Nephron (organoid): ENCODE data around the gene PAGE2.

ENCODE experiments used
- H3K27ac Mint-ChIP-seq, 3 experiments: 2 replicates each; pipeline ENCODE4 v1.8.0; 2020; ENCODE audit warnings: mixed read lengths in 3 of 3, mild to moderate bottlenecking in 2 of 3, moderate library complexity in 1 of 3
- H3K27me3 Mint-ChIP-seq: 2 replicates; pipeline ENCODE4 v1.8.0; 2021; ENCODE audit warnings: low read depth, mild to moderate bottlenecking, moderate library complexity, mixed read lengths
- H3K36me3 Mint-ChIP-seq: 2 replicates; pipeline ENCODE4 v1.8.0; 2020; ENCODE audit warnings: low read depth, mixed read lengths
- H3K4me1 Mint-ChIP-seq: 2 replicates; pipeline ENCODE4 v1.8.0; 2020; ENCODE audit warnings: mixed read lengths
- H3K4me3 Mint-ChIP-seq, 3 experiments: 2 replicates each; pipeline ENCODE4 v1.8.0; 2020; ENCODE audit warnings: mild to moderate bottlenecking in 3 of 3, mixed read lengths in 3 of 3, moderate library complexity in 2 of 3
- H3K9me3 Mint-ChIP-seq: 2 replicates; pipeline ENCODE4 v1.8.0; 2020; ENCODE audit warnings: mixed read lengths
- TF ChIP-seq, protein P1 (sequence below), 3 experiments: fragments of 200-600 bp; sonication (generic); IDR thresholded peaks; one replicate each; pipeline ENCODE4 v1.5.0; 2021; ENCODE audit warnings: antibody characterized with exemption in 3 of 3; ENCODE audit not compliant: unreplicated experiment in 3 of 3

PAGE2 gene

DNA sequence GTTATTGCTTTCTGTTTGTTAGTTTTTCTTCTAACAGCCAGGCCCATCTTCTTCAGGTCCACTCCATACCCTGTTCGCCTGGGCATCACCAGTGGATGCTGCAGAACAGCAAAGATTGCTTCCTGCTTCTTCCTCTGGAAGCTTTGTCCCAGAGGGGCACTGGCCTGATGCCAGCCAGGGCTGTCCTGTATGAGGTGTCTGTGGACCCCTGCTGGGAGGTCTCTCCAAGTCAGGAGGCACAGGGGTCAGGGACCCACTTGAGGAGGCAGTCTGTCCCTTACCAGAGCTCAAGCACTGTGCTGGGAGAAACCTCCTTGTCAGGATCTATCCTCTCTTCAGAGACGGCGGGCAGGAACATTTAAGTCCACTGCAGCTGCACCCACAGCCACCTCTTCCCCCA, 16.5 kb upstream of the PAGE2 start:
- Mint-ChIP-seq H3K9me3 (peaks cover 18% of the 10 kb centered on the region), H3K4me3 (no peak overlapping the region), H3K27ac (no peak overlapping the region), H3K4me1 (no peaks in the 10 kb centered on the region), H3K27me3 (no peaks in the 10 kb centered on the region), H3K36me3 (no peaks in the 10 kb centered on the region)
- TF ChIP-seq, protein P1, sequence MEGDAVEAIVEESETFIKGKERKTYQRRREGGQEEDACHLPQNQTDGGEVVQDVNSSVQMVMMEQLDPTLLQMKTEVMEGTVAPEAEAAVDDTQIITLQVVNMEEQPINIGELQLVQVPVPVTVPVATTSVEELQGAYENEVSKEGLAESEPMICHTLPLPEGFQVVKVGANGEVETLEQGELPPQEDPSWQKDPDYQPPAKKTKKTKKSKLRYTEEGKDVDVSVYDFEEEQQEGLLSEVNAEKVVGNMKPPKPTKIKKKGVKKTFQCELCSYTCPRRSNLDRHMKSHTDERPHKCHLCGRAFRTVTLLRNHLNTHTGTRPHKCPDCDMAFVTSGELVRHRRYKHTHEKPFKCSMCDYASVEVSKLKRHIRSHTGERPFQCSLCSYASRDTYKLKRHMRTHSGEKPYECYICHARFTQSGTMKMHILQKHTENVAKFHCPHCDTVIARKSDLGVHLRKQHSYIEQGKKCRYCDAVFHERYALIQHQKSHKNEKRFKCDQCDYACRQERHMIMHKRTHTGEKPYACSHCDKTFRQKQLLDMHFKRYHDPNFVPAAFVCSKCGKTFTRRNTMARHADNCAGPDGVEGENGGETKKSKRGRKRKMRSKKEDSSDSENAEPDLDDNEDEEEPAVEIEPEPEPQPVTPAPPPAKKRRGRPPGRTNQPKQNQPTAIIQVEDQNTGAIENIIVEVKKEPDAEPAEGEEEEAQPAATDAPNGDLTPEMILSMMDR (IDR thresholded peaks at IDR 0.05; ENCODE audit: unreplicated experiment in 3 of 3): no peak

DNA sequence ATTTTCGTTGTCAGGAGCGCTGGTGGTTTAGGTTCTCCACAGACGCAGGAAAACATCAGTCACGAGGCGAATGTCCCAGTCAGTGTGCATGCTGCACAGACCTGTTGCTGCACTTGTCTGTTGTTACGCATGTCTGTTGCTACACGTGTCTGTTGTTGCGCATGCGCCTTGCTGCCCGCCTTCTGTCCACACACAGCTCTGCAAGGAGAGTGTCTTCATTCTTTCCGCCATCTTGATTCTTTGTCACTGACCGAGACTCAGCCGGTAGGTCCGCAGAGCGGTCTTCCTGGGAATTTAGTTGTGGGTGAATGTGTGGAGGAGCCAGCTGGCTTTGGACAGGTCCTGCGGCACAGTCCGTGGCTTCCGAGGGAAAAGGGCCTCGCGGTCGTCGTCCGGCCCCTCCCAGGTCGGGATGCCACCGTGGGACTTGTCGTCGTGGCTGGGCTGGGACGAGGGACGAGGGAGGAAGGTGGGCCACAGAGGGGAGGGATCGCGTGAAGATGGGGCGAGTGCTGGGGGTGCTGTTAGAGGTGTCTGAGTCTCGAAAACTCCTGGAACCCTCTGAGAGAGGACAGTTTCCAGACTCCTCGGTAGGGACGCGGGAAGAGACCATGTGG, 13.9 kb upstream of the PAGE2 start, which contains the start of gene PAGE2B:
PAGE2B (plus strand) TSS at position 180 of the 617 bp plus-strand sequence. CDS start 1,012 bp downstream, outside the sequence.
- TF ChIP-seq, protein P1 (IDR thresholded peaks at IDR 0.05; ENCODE audit: unreplicated experiment in 3 of 3): no peak
- Mint-ChIP-seq H3K27ac (no peak within 1 kb of the TSS), H3K9me3 (peaks cover 14% of the 10 kb centered on the region), H3K36me3 (no peaks in the 10 kb centered on the region), H3K27me3 (no peaks in the 10 kb centered on the region), H3K4me1 (no peaks in the 10 kb centered on the region), H3K4me3 (no peak within 1 kb of the TSS)

DNA sequence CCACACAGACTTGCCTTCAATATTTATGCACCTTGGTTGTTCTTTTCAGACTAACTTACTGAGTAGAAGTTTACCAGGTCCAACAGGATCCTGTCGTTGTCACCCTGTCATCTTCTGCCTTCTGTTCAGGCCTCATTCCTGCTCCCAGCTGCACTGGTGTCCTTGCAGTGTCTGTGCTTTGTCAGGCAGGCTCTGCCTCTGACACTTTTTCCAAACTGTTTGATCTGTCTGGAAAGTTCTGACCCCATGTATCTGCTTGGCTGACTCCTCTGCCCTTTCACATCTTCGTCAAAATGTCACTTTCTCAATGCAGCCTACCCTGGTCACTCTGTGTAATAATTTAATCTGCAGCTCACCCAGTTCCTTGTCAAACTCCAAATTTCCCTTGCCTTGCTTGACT, 9.9 kb downstream of the PAGE2 start:
- TF ChIP-seq, protein P1 (IDR thresholded peaks at IDR 0.05; ENCODE audit: unreplicated experiment in 3 of 3): no peak
- no peak overlapping the region for H3K4me3 Mint-ChIP-seq
- no peaks in the 10 kb centered on the region for H3K36me3 Mint-ChIP-seq
- H3K27ac Mint-ChIP-seq: no peak overlapping the region
- no peaks in the 10 kb centered on the region for H3K4me1 Mint-ChIP-seq
- H3K27me3 Mint-ChIP-seq: peaks cover 3% of the 10 kb centered on the region
- no peaks in the 10 kb centered on the region for H3K9me3 Mint-ChIP-seq

DNA sequence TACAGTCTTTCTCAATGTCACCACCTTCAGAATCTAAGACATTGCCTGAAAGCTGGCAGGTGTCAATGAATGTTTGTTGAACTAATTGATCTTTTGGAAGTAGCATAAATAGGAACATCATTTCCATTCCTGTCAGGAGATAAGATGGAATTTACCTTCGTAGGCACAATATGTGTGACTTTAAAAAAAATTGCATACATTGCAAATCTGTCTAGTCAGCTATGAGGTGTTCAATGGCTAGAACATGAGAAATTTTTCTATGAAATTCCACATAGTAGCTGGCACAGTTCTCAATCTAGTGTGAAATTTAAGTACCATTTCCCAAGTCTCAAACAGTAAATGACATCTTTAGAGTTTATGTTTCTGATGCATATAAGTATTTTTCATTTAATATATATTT, 10.3 kb downstream of the PAGE2 start:
- peaks cover 3% of the 10 kb centered on the region for H3K27me3 Mint-ChIP-seq
- no peaks in the 10 kb centered on the region for H3K36me3 Mint-ChIP-seq
- no peaks in the 10 kb centered on the region for H3K4me1 Mint-ChIP-seq
- TF ChIP-seq, protein P1 (IDR thresholded peaks at IDR 0.05; ENCODE audit: unreplicated experiment in 3 of 3): no peak
- no peak overlapping the region for H3K4me3 Mint-ChIP-seq
- H3K9me3 Mint-ChIP-seq: no peaks in the 10 kb centered on the region
- H3K27ac Mint-ChIP-seq: no peak overlapping the region

DNA sequence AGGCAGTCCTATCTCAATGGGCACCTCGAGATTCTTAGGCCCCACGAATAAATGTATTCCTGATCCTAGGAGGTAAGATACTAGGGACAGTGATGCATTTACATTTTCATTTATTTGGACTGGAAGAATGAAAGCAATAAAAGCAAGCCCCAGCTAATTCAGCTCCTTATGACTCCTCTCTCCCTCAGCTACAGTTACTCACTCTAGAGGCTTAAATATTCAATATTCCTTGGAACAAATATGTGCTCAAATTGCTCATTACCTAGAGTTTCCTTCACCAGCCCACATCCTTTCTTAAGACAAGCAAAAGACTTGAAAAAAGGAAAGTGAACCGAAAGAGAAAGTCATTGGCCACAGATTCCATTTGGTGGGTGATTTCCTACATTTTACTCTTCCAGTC, 13.9 kb downstream of the PAGE2 start:
- no peaks in the 10 kb centered on the region for H3K36me3 Mint-ChIP-seq
- H3K4me1 Mint-ChIP-seq: no peaks in the 10 kb centered on the region
- no peak overlapping the region for H3K27ac Mint-ChIP-seq
- no peak overlapping the region for H3K4me3 Mint-ChIP-seq
- peaks cover 3% of the 10 kb centered on the region for H3K27me3 Mint-ChIP-seq
- TF ChIP-seq, protein P1 (IDR thresholded peaks at IDR 0.05; ENCODE audit: unreplicated experiment in 3 of 3): no peak
- H3K9me3 Mint-ChIP-seq: peaks cover 2% of the 10 kb centered on the region

DNA sequence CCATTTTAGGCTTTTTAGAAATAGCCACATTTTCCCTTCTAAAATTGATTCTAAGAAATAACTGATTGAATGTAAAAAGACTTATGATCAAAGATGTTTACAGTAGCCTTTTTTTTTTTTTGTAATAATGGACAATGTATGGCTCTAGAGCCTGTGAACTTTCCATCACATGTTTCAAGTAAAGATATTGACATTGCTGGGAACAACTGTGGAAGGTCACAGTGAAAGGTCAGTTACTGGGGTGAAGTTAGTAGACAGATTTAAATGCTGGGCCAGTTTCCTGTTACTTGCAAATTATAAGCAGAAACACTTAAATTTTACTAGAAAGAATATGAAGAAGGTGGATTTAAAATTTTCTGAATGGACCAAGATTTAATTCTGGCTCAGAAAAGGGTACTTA, 18.4 kb downstream of the PAGE2 start:
- H3K4me1 Mint-ChIP-seq: no peaks in the 10 kb centered on the region
- TF ChIP-seq, protein P1 (IDR thresholded peaks at IDR 0.05; ENCODE audit: unreplicated experiment in 3 of 3): no peak
- H3K27me3 Mint-ChIP-seq: no peaks in the 10 kb centered on the region
- H3K4me3 Mint-ChIP-seq: no peak overlapping the region
- no peaks in the 10 kb centered on the region for H3K36me3 Mint-ChIP-seq
- no peak overlapping the region for H3K27ac Mint-ChIP-seq
- peaks cover 4% of the 10 kb centered on the region for H3K9me3 Mint-ChIP-seq
